Kidney (tissue), 14 donors: Measurements from ENCODE around the gene HOXB1. TPM values are rescaled to one million over a fixed set of nuclear protein-coding genes. Genes with fewer than 3 reads are reported as not detected.

ENCODE experiments used
- DNase-seq, 5 donors: peaks; one replicate each; pipeline ENCODE4 v3.0.0-alpha.2; 2013 to 2020
- FAIRE-seq: peaks from 2 replicates; lab custom pipeline; 2012; peaks lifted over from hg19 to GRCh38; lab: Jason Lieb, UNC
- H3K27ac ChIP-seq, 2 donors: one replicate each; pipeline ENCODE4 v1.7.0; 2013; ENCODE audit warnings: low read depth in 2 of 2, low read length in 2 of 2, inconsistent platforms in 1 of 2
- H3K27me3 ChIP-seq: one replicate; pipeline ENCODE4 v1.7.1; 2013; ENCODE audit warnings: low read length, inconsistent platforms; ENCODE audit not compliant: control insufficient read depth, insufficient read depth
- H3K36me3 ChIP-seq, 3 donors: one replicate each; pipeline versions ENCODE4 v1.7.0 to v1.7.1; 2013; ENCODE audit warnings: low read length in 3 of 3, control low read depth in 1 of 3, inconsistent platforms in 1 of 3; ENCODE audit not compliant: insufficient read depth in 3 of 3, control insufficient read depth in 2 of 3
- H3K4me1 ChIP-seq, 3 donors: one replicate each; pipeline versions ENCODE4 v1.7.0 to v1.7.1; 2013; ENCODE audit warnings: low read length in 3 of 3, inconsistent platforms in 1 of 3, low read depth in 1 of 3; ENCODE audit not compliant: control insufficient read depth in 2 of 3, insufficient read depth in 2 of 3
- H3K4me3 ChIP-seq, 3 donors: one replicate each; pipeline versions ENCODE4 v1.7.0 to v1.8.1; 2013; ENCODE audit warnings: low read length in 3 of 3, control low read depth in 1 of 3, inconsistent platforms in 1 of 3
- H3K9ac ChIP-seq, 3 donors: one replicate each; pipeline versions ENCODE4 v1.7.0 to v1.7.1; 2013; ENCODE audit warnings: low read length in 3 of 3, control low read depth in 1 of 3, inconsistent platforms in 1 of 3
- H3K9me3 ChIP-seq, 3 donors: one replicate each; pipeline versions ENCODE4 v1.7.0 to v1.7.1; 2013; ENCODE audit warnings: low read length in 3 of 3, control low read depth in 1 of 3, inconsistent platforms in 1 of 3; ENCODE audit not compliant: control insufficient read depth in 2 of 3, insufficient read depth in 1 of 3
- intact Hi-C: fragments of 100-400 bp; cut with DNase I; formaldehyde crosslinking; loops from one replicate; pipeline ENCODE4 v1.11.1; 2022
- polyA plus RNA-seq: library from polyadenylated mRNA; stranded (reverse); fragments of 350-450 nt; fragmentation: Illumina TruSeq; extraction: RNeasy Lipid Tissue Mini Kit (QIAGEN cat#74804); gene quantifications from one replicate; pipeline ENCODE4 v1.2.3, GENCODE V29; 2014; ENCODE audit warnings: low read depth, low replicate concordance; ENCODE audit not compliant: insufficient read depth
- total RNA-seq: library from RNA; stranded (reverse); fragmentation: NEBNext Ultra II Directional; extraction: Animal tissue kit (Norgen Biotek cat#: 25700); gene quantifications from one replicate; pipeline ENCODE4 v1.2.1, GENCODE V29; 2021
- TF ChIP-seq, protein P1 (sequence below): IDR thresholded peaks from 3 replicates; pipeline ENCODE4 v1.5.1; 2012; ENCODE audit warnings: mild to moderate bottlenecking, moderate library complexity, borderline replicate concordance; ENCODE audit not compliant: insufficient read depth; ENCODE audit errors: extremely low read depth
- donor health status: control.
- donor health status: control.
- donor health status: control.
- donor health status: control.
- donor health status: control.
- donor health status: DM: yes; HTN: yes; CAD: no.
- donor health status: Normal renal cell carcinoma (clear cell type).

Gene HOXB1
- total and polyA plus RNA-seq, 2 donors from 2014 or later = not detected

DNA sequence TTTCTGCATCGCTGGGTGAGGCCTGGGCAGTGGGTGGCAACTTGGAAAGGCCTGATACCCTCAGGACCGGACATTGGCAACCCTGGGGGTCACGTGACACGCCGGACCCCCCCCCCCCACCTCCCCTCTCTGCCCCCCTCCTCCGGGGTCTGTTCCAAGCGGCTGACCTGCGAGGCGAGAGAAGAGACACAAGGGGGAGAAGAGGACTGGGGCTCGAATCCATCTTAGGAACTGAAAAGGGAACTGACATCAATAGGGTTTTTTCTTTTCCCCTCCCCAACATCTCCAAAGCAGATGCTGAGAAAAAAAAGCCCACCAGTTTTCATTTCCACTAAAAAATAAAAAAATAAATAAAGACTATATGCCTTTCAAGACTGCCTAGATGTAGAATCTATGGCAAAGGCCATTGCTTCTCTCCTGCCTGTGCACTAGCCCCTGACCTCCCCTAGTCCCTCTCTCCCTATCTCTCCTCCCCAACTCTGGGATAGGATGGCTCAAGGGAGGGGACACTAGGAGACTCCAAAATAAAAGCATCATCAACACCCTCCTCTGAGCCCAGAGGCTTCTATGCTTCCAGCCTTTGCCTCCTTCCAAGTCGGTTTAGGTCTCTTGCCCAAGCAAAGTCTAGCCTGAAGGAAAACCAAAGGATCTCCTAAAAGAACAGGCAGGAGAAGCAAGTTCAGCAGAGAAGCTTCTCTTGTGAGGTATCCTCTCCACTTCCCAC, 21.8 kb upstream of the HOXB1 start:
- peaks cover 0 to 3% (median 2%) of the 10 kb centered on the region in 3 donors for H3K36me3 ChIP-seq
- peaks cover 12 to 25% (median 16%) of the 10 kb centered on the region in 3 donors for H3K4me1 ChIP-seq
- no peaks in the 10 kb centered on the region for H3K9me3 ChIP-seq
- TF ChIP-seq, protein P1, sequence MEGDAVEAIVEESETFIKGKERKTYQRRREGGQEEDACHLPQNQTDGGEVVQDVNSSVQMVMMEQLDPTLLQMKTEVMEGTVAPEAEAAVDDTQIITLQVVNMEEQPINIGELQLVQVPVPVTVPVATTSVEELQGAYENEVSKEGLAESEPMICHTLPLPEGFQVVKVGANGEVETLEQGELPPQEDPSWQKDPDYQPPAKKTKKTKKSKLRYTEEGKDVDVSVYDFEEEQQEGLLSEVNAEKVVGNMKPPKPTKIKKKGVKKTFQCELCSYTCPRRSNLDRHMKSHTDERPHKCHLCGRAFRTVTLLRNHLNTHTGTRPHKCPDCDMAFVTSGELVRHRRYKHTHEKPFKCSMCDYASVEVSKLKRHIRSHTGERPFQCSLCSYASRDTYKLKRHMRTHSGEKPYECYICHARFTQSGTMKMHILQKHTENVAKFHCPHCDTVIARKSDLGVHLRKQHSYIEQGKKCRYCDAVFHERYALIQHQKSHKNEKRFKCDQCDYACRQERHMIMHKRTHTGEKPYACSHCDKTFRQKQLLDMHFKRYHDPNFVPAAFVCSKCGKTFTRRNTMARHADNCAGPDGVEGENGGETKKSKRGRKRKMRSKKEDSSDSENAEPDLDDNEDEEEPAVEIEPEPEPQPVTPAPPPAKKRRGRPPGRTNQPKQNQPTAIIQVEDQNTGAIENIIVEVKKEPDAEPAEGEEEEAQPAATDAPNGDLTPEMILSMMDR = no peak
- FAIRE-seq (no peak), DNase-seq (peak in 4 of 5 donors; percentile 82 to 91 (median 88))
- intact Hi-C loops = no loop called here
- peak overlapping the region in 2 of 3 donors; percentile 26 to 57 for H3K9ac ChIP-seq
- peak overlapping the region; percentile 84 to 85 for H3K27ac ChIP-seq
- H3K27me3 ChIP-seq = no peaks in the 10 kb centered on the region
- peak overlapping the region; percentile 5 to 25 (median 11) for H3K4me3 ChIP-seq

DNA sequence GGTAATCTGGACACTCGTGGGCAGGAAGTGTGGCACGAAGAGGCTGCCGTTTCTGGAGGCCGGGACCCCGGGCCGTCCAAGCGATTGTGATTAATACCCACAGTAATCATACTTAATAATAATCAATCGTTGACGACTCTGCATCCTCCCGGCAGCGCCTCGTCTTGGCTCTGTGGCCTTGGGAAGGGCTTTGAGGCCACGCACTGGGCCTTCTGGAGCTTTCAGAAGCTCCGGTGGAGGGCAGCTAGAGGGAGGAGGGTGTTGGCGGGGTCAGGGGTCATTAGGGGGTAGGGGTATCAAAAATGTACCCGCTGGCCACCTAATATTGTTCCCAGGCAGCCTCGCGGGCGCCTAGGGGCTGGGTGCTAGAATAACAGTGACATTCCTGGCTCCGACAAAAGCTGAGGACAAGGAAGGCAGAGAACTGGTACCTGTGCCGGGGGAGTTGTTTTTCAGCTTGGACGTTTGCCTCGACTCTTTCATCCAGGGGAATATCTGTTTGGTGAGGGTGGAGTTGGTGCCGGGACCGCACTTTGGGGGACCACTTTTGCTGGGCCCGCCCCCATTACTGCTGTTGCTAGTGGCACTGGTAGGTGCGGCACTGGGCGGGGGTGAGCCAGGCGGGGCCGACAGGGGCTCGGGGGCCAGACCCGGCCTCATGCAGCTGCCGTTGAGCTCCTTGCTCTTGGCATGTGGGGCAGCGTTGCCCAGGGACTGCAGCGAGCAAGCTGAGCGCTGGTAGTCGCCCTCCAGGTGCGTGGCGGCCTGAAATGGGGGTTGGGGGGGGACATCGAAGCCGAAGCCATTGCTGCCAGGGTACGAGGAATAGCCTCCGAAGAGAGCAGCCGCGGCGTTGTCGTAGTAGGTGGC, 21.0 kb upstream of the HOXB1 start:
- TF ChIP-seq, protein P1 = no peak
- H3K27ac ChIP-seq = peak overlapping the region; percentile 84 to 85
- peak in 1 of 5 donors; percentile 38 for DNase-seq
- peak overlapping the region in 1 of 3 donors; percentile 27 for H3K4me3 ChIP-seq
- peaks cover 0 to 3% (median 2%) of the 10 kb centered on the region in 3 donors for H3K36me3 ChIP-seq
- peaks cover 7 to 24% (median 20%) of the 10 kb centered on the region in 3 donors for H3K4me1 ChIP-seq
- no peaks in the 10 kb centered on the region for H3K9me3 ChIP-seq
- peak overlapping the region in 2 of 3 donors; percentile 17 to 48 for H3K9ac ChIP-seq
- H3K27me3 ChIP-seq = no peaks in the 10 kb centered on the region
- no peak for FAIRE-seq
- intact Hi-C loops = no loop called here

DNA sequence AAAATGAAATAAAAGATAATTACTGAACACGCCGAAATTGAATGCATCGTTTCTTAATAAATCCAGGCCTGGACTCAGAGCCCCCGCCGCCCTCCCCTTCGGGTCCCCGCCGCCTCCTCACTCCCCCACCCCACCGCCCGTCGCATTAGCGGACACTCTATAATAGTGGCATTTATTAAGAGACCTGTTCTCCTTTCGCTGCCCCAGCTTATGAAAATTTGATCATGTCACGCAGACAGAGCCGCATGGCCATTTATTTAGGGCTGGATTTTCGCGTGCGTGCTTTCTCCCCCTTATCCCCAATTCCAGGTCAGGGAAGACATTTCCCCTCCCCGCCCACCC, 20.4 kb upstream of the HOXB1 start:
- intact Hi-C loops = no loop called here
- H3K4me3 ChIP-seq = no peak overlapping the region
- peak in 1 of 5 donors; percentile 48 for DNase-seq
- no peak overlapping the region for H3K9ac ChIP-seq
- peaks cover 0 to 3% (median 2%) of the 10 kb centered on the region in 3 donors for H3K36me3 ChIP-seq
- no peaks in the 10 kb centered on the region for H3K27me3 ChIP-seq
- TF ChIP-seq, protein P1 = no peak
- no peaks in the 10 kb centered on the region for H3K9me3 ChIP-seq
- FAIRE-seq = no peak
- H3K4me1 ChIP-seq = peaks cover 6 to 25% (median 24%) of the 10 kb centered on the region in 3 donors
- H3K27ac ChIP-seq = peak overlapping the region; percentile 24 to 85
